IPS-NIHi7 (cell line): ENCODE data around the gene EFCAB13.
A peak's percentile ranks its signal among the peaks of the same experiment; 100 is the strongest.

ENCODE experiments used
- DNase-seq: peaks from one replicate; pipeline ENCODE4 v3.0.0; 2012; ENCODE audit warnings: mixed read lengths; ENCODE audit errors: extremely low spot score

Gene EFCAB13, protein sequence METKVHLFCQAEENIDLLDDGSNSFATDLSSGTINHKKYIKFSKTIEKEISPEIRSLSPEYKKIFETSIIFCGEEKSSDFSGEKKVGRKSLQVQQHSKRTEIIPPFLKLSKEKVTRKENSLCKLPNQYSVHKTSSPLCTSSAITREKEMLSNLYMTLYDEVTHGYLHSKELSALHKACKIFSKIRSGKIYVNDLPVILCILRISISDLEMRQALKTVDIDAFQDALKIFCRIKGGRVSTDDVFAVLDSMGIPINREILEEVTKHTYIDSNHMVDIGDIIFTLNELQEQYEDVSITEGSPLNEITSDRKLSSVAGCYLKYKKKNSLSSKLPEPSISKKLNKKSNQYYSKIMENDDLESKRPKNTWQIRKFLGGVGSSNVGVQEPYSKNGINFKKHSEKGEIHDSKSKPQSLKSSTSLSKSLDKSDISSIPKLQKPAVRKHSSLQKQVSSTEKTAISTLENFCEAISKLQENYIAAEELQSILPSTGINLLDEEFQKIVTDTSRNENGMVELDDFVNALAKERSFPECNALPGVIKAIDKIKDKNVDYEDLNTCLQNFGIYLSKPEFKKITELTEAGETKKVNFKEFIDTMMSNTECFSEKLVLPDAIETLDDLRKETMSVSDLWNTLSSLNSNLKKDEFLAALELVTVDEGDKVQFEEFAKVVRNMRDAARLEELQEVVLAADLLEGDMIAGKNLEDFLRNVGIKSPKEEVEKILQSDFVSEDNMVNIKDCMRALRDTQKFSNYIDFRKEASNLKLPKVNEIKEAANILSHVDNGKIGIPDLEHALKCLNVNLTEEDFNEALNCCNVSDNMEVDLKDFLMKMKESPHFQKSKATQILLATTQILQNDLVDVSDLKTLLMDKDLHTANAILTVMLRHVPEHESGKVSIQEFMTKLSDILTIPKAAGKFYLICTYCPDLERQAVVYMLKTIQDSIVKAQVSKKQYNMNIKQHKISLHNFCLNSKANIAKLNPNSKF

DNA sequence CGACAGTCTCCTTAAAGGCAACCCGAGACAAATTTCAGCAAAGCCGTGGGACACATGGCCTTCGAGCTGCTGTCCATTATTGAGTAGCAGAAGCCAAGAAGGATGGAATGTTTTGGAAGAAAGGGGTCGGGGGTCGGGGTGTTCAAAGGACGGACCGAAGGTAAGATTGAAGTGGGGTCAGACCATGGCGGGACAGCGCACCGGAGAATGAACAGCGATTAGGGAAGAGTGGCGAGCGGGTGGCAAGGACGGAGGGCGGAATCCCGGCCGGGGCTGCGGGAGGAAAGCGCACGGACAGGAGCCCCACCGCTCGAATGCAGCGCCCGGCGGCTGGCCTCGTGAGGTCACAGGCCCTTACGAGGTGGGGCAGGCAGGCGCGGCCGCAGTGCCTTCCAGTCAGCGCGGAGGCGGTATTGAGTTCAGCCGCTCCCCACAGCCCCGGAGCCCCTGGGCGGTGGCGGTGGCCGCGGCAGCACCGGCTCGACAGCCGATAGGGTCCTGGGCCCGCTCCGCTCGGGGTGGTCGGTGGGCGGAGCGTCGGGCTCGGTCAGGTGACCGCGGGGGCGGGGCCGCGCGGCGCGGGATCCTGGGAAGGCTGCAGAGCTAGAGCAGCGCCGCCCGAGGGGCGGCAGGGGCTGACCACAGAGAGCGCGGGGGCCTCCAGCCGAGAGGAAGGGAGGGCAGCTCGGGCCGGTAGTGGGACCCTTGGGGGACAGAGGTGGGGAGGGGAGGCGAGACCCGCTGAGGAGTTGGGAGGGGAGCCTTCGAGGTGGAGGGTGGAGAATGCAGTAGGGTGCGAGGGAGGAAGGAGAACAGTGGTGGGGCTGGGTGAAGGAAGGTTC lies at the start of gene EFCAB13:
TSS of gene EFCAB13 (plus strand) at position 574 of the 842 bp plus-strand sequence. CDS start 4,399 bp downstream, outside the sequence.
- DNase-seq = peak; percentile 96

DNA sequence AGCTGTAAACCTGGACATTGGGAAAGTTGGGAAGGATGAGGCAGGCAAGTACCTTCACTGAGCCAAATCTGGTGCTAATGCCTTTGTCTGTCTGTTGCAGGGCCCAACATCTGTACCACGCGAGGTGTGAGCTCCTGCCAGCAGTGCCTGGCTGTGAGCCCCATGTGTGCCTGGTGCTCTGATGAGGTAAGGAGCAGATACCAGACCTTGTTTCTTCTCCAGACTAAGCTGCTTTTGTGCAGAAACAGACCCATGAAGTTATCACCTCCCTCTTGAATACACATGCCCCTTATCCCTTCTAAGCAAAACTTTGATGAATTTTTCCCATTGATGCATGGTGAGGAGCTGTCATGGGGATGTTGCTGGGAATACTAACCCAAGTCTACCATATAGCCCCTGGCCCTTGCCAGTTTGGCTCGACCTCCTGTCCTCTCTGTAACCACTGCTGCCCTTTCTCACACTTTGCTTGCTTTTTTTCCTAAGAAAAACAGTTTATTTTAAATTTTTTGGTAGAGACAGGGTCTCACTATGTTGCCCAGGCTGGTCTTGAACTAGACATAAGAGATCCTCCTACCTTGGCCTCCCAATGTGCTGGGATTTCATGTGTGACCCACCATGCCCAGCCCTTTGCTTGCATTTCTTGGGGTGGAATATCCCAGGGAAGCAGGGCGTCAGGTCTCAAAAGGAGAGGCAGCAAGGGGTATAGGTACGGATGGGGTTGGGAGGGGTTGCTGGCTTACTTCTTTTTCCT lies 49.3 kb upstream of the EFCAB13 start:
- no peak for DNase-seq

DNA sequence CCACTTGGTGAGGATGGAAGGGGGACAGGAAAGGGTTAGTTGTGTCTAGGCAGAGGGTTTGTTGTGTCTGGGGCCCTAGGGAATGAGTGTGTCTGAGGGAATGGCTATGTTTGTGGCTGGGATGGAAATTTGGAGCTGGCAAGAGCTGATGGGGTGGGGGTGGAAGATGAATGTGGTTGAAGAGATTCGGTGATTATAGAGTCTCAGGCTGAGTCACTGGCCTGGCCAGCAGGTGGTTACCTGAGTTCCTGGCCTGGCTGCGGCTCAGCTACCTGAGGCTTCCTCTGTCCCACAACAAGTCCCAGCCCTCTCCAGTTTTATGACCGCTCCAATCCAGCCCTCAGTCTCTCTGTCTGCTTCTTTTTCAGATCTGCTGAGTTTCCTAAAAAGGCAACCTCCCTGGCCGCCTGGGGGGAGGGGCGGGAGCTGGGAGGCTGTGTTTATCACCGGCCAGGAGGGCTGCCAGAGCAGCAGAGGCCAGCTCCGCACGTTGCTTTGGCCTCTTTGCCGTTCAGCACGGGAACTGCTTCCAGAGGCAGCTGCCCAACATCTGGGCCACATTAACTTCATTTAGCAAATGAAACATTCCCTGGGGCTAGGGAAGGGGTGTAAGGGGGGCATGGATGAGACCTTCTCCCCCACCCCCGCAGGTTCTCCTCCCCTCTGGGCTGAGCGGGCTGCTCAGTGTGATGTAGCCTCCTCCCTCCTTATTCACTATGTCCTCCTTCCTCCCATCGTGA lies 48.3 kb upstream of the EFCAB13 start:
- peak; percentile 88 for DNase-seq

DNA sequence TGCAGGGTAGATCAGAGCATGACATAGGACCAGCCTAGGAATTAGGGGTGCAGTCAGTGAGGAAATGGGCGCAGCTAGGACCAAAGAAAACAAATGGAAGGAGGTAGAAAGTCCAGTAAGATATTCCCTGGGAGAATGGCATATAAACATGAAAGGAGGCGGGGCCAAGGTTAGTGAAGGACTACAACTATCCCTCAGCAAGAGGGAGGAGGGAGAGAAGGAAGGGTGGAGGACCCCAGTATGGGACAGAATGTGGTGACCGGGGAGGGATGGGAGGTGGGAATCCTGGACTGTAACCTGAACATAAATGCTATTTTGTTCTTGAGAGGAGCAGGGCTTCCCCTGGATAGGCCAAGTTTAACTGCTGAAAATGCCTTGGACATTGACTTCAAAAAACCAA lies 47.3 kb upstream of the EFCAB13 start:
- DNase-seq = no peak

DNA sequence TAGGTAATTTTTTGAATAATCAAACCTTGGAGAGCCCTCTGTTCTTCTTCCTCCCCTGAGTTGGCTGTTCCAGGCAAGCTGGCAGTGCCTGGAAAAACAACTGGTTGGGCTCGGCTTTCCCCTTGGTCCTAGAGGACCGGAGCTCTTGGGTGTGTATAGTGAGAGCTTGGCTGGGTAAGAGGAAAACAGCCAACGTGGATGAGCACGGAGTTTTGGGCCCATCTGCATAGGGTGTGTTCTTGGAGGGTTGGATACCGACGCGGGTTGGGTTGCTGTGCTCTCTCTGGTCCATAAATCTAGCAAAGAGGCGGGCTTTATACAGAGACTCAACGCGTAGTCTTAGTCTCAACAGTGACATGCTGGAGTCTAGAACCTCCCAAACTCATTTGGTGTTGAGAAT lies 46.9 kb upstream of the EFCAB13 start:
- peak; percentile 74 for DNase-seq

DNA sequence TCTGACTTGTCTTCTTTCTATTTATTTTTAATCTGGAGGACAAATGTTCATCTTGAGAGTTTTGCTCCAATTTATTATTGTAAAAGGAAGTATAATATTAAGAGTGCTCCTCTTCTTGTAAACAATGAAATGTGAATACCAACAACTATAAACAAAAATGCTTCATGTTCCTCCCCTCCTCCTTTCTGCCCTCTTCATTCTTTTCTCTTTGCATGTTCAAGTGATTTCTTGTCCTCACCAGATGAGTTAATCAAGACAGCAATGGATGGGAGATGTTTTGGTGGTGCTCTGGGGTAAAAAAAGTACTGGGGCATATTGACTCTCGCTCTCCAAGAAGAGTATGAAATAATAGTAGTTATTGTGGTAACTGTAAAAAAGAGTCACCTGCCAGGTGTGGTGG lies 45.8 kb upstream of the EFCAB13 start:
- no peak for DNase-seq

DNA sequence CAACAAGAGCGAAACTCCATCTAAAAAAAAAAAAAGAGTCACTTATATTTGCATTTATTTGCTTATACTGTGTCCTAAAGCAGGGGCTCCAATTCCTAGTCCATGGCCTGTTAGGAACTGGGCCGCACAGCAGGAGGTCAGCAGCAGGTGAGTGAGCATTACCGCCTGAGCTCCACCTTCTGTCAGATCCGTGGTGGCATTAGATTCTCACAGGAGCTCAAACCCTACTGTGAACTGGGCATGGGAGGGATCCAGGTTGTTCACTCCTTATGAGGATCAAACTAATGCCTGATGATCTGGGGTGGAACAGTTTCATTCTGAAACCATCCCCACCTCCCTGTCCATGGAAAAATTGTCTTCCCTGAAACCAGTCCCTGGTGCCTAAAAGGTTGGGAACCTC lies 45.2 kb upstream of the EFCAB13 start:
- DNase-seq = no peak

DNA sequence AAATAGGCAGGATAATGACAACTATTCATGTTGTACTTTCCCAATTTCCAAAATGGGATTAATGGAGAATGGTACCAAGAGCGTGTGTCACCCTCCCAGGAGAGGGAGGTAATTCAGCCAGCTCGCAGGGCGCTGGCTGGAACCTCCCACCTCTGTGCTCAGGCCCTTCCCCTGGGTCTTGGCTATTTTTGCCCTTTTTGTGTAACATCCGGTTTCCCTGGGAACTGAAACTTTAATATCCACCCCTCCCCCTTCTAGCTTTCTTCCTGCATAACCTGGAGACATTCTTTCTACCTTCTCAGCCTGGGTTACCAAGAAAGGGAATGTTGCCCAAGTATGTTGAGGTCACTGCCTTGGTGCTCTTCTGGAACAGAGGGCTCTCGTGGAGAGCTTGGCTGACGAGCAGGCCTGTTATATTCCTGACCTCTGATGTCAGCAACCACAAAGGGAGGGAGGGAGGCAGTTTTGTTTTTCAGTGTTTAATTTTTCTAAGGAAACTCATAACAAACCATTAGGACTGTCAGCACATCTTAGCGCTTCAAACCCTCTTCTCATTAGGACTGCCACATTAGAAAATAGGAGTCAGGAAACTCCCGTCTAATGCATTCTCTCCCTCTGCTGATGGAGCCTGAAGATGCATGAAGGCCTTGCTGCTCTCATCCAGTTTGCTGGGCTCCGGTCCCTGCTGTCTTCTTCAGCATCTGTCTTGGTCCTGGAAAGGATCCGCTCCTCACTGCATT lies 44.5 kb upstream of the EFCAB13 start:
- DNase-seq = no peak

DNA sequence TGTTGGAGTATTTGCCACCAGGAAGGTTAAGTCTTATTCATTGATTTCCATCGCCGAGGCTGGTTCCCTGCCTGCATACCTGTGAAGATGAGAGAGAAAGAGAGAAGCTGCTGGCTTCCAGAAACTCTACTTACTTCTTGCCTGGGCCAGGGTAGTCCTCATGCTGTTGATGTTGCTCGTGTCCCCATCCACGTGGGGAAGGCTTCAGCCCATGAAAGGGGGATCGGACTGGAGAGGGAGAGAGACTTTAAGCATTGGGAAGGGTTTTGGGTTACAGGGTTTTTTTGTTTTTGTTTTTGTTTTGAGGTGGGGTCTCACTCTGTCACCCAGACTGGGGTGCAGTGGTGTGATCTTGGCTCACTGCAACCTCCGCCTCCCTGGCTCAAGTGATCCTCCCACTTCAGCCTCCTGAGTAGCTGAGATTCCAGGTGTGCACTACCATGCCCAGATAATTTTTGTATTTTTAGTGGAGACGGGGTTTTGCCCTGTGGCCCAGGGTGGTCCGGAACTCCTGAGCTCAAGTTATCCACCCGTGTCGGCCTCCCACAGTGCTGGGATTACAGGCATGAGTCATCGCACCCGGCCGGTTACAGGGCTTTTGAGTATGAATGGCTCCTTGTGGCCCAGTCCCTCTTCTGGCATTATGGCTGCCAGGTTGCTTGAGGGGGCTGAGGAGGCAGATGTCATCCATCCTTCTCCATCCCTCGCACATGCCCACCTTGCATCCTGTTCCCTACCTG lies 43.5 kb upstream of the EFCAB13 start:
- DNase-seq = no peak

DNA sequence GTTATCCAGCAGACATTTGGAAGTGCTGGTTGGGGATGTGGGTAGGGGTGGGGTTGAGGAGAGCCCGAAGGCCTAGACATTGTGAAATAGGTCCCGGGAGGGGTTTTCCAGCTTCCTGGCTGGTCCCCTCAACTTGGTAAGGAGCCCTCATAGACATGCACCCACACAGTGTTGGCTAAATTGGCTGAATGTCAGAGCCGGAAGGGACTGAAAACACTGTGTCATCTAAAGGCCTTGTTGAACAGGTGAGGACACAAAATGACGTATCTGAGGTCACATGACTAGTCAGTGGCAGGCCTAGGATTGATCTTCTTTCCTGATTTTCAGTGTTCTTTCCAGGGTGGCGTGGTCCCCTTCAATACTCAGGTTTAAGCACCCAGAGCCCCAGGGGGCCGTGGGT lies 42.5 kb upstream of the EFCAB13 start:
- DNase-seq = no peak

DNA sequence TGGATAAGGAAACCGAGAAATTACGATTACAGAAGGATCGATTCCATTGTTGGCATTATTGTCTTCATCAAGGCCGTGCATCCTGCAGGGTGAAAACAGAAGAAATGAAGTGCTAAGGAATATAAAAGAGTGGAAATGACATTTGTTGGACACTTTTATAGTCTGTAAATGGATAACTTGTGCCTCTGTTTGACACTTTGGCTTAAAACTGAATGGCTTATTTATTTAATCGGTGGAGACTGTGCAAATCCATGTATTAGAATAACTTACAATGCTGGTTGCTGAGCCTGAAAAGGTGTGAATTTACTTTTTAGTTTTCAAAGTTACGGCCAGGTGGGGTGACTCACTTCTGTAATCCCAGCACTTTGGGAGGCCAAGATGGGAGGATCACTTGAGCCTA lies 38.8 kb upstream of the EFCAB13 start:
- no peak for DNase-seq

DNA sequence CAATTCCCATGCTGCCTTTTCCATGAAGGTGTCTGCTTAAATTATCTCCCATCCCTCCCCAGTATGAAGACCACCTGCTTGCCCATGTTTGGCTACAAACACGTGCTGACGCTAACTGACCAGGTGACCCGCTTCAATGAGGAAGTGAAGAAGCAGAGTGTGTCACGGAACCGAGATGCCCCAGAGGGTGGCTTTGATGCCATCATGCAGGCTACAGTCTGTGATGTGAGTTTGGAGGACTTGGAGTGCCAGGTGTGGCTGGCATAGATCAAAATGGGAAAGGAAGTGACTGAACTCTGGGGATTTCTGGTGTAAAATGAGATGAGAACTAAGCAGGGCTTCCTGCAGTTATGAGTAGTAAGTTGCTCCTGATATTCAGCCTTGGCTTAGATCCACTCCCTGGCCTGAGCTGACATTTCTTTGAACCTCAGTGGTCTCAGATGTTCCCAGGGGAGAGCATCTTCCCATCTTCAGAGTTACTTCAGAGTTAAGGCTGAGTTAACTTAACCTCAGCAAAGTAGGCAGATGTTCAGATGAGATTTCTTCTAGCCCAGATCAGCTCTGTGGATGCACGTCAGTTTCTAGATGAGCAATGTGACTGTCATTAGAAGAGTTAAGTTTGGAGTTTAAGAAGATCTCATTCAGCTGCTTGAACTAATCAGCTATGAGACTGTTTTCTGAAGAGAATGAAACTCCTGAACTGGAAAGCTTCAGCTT lies 37.4 kb upstream of the EFCAB13 start:
- no peak for DNase-seq

DNA sequence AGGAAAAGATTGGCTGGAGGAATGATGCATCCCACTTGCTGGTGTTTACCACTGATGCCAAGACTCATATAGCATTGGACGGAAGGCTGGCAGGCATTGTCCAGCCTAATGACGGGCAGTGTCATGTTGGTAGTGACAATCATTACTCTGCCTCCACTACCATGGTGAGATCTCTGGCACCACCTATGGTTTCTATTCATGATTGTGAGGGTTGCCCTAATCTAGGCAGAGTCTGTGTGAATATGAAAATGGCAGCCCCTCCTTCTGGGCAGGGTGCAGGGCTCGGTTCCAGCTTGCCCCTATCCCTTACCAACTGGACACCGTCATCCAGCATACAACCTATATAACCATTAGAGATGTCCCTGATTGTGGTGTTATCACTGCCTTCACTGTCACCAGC lies 36.7 kb upstream of the EFCAB13 start:
- DNase-seq = no peak

DNA sequence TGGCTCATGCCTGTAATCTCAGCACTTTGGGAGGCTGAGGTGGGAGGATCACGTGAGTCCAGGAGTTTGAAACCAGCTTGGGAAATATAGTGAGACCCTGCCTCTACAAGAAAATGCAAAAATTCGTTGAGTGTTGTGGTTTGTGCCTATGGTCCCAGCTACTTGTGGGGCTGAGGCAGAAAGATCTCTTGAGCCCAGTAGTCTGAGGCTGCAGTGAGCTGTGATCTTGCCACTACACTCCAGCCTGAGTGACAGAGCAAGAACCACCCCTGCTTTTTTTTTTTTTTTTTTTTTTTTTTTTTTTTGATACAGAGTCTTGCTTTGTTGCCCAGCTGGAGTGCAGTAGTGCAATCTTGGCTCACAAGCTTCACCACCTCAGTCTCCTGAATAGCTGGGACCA lies 36.1 kb upstream of the EFCAB13 start:
- no peak for DNase-seq

DNA sequence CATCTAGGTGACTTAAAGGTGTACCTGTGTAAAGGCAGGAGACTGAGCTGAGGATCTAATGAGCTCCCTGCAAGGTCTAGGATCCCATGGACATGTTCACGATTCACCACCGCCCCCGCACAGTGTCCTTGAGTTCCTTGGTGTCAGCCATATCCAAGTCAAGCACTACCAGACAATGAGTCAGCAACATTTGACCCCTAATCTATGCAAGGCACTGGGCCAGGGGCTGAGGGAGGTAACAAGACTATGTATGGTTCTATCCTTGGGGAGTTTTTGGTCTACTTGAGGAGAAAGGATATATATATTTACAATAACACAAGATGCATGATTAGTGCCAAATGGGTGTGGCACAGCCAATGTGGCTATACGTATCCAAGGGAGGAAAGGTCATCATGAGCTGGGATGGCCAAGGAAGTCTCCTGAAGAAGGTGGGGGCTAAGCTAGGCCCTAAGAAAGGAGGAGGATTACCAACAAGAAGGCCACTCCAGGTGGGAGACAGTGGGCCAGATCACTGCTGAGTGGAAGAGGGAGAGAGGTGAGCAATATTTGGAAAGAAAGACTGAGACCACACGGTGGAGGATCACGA lies 35.1 kb upstream of the EFCAB13 start:
- no peak for DNase-seq

DNA sequence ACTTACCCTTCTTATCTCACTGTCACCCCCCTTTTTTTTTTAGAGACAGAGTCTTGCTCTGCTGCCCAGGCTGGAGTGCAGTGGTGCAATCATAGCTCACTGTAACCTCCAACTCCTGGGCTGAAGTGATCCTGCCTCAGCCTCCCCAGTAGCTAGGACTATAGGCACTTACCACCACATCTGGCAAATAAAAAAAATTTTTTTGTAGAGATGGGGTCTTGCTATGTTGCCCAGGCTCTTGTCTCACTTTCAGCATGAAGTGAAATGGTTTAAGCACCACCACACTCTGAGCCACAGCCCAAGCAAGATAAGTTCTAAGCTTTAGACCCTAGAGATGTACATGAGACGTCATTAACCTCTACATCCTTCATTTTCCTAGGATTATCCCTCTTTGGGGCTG lies 34.5 kb upstream of the EFCAB13 start:
- DNase-seq = no peak

DNA sequence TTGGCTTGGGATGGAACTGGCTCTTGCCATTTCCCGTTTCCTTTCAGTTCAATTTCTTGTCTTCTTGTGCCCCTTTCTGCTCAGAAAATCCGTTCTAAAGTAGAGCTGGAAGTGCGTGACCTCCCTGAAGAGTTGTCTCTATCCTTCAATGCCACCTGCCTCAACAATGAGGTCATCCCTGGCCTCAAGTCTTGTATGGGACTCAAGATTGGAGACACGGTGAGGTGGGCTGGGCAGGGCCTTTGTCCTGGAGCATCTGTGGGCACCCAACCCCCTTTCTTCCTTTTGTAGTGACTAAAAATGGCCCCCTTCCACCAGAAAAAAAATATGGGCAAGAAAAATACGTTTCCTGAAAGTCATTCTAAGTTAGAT lies 32.9 kb upstream of the EFCAB13 start:
- no peak for DNase-seq
